GM19395 (cell line): ENCODE measurements around the gene TENM3.

ENCODE experiments used
- ATAC-seq: cut with Tn5 transposase; IDR thresholded peaks from one replicate; pipeline ENCODE4 v1.9.1; 2021; ENCODE audit warnings: mild to moderate bottlenecking, moderate library complexity; ENCODE audit not compliant: unreplicated experiment

Gene TENM3

DNA sequence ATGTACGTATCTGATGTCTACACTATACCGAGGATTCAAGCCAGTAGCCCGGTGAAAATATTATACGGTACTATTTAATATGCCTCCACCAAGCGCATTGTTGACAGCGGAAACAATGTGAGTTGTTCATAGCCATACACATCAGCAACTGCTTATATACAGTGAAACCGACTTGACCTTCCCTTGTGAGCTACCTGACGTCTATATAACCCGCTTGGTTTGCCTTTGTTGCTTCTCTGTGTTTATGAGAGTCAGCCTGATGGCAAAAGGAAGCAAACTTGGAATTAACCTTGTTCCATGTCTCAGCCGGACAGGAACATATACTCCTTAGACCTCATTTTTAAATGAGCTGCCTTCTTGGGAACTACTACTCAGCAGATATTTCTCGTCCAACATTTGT is 462.2 kb downstream of the TENM3 start:
- no peak for ATAC-seq

DNA sequence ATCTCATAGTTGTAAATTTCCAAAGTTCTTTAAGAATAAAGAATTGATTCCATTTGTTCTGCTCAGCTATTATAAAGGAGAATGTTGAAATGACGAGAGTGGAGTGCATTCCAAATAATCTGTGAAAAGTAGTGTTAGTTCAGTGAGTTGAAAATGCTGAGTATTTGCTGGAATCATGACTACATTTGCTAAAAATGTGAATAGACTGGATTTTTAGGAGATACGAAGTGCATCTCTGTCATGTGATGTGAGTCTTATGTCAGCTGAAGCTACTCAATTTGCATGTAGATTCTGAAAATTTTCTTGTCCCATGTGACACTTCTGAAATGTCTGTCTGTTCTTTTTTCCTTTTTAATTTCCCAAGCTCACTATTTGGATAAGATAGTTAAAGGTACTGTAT is 468.0 kb downstream of the TENM3 start:
- ATAC-seq = no peak

DNA sequence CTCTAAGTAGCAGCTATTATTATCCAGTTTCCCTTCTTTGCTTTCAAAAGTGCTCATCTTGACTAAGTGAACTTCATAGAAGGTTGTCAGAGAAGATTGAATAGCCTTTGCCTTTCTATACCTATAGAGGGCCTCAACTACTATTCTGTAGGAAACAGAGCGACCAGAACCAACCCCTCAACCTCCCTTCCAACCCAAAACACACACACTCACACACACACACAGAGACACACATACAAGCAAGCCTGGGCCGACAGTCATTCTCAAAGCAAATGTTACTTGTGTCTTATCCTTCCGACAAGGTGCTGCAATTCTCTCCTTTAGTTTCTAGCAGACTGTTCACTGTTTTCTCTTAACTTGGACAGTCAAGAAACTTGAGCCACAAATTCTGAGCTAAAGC is 472.3 kb downstream of the TENM3 start:
- ATAC-seq = no peak

DNA sequence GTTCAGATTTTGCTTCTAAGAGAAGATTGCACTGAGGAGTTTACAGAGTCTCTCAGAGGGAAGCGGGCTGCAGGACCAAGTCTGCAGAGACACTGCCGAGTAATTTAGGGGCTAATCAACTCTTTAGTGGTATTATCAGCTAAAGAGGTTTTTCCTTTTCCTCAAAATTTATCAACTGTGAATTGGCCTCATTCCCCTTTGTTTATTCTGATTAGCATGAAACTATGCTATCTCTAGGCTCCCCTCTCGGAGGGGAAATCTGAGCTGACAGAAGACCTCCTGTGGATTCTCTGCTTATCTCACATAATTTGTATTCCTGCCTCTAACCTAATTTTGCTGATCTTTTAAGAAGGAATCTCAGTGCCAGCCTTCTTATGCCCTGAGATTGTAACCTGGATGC is 473.0 kb downstream of the TENM3 start:
- ATAC-seq = no peak

DNA sequence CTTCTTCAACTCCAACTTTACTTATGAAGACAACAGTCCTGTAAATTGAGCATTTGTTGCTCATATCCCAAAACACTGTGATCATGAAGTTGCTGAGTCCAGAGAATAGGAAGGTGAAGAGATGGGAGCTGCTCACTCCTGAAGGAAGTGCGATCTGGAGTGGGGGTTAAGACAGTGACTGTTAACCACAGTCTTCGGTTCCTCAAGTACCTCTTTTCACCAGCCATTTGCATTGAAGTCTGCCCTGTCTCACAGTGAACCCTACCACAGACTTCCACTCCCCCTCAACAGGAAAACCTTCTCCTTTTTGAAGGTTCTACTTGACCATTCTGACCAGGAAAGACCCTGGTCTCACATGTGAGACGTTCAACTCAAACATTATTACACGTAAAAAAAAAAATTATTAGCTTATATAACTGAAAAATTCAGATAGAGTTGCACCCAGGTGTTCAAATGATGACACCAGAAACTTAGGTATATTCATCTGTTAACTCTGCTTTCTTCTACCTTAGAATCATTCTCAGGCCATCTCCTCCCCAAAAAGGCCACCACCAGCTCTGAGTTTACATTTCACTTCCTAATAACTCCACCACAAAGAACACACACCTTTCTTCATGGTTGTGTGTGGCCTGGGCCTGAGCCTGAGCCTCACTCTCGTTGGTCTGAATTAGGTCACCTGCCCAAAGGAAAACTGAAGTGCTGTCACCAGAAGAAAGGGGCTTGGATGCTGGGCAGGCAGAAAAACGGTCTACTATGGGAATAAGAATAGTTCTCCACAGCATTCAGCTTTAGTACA is 474.8 kb downstream of the TENM3 start:
- ATAC-seq = peak; percentile 90

- ATAC-seq = no peak
Observed at GRCh38 chr4:182724414-182724813, 481.2 kb downstream of the TENM3 start.

DNA sequence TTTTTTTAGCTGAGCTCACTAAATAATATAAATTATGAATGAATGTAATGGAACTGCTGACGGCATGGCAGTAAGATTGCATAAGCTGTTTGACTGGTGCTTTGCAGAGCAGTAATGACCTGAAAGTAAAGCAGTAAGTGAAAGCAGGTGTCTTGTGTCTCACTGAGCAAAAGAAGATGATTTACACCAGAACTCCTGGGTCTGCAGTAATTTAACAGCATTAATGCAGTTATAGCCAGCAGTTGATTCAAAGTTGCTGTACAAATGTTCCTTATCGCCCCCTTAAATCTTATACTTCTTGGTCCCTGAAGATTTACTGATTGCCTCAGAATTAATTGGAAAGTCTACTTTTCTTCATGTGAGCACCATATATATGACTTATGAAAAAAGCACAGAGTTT is 486.3 kb downstream of the TENM3 start:
- no peak for ATAC-seq

- ATAC-seq = no peak
Observed at GRCh38 chr4:182730791-182731190, 487.6 kb downstream of the TENM3 start.

DNA sequence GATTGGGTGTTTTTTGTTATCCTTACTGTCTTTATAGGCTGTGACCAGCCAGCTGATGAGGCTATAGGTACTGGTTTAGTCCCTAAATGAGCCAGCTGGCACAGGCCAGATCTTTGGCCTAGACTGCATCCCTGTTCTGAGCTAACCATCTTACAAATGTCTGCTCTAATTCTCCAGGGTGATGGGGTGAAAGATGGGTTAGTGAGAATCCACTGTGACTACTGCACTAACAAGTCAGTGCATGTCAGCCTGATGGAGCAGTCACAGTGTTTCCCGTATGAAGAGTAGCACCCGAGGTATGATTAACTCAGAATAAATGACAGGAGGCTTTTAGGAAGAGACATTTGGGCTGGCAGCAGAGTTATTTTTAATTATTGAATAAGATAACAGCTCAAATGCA is 493.0 kb downstream of the TENM3 start:
- ATAC-seq = no peak

- ATAC-seq = no peak
Observed at GRCh38 chr4:182738283-182739047, 495.3 kb downstream of the TENM3 start.

GRCh38 chr4:182740256-182740655 is 497.1 kb downstream of the TENM3 start:
- ATAC-seq = no peak

- no peak for ATAC-seq
Observed at GRCh38 chr4:182741054-182741453, 497.9 kb downstream of the TENM3 start.

GRCh38 chr4:182741914-182742313 is 498.7 kb downstream of the TENM3 start:
- ATAC-seq = no peak

GRCh38 chr4:182743815-182744214 is 500.6 kb downstream of the TENM3 start:
- no peak for ATAC-seq

DNA sequence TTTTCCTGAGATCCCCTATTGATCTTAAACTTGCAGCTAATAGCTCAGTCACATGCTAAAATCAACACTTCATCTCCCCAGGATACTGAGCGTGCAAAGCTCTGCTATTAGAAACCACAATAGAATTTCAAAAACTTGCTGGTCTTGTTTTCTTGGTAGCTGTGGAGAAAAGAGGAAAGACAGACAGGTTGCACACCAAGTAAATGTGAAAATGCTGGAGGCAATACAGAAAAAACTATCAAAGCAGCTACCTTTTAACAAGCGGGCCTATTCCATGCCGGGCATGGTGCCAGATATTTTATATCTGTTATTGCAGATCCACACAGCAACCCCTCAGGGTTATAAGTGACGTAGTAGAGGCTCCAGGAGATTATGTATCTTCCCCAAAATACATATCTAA is 502.0 kb downstream of the TENM3 start:
- ATAC-seq = no peak

GRCh38 chr4:182746876-182747275 is 503.7 kb downstream of the TENM3 start:
- ATAC-seq = no peak

DNA sequence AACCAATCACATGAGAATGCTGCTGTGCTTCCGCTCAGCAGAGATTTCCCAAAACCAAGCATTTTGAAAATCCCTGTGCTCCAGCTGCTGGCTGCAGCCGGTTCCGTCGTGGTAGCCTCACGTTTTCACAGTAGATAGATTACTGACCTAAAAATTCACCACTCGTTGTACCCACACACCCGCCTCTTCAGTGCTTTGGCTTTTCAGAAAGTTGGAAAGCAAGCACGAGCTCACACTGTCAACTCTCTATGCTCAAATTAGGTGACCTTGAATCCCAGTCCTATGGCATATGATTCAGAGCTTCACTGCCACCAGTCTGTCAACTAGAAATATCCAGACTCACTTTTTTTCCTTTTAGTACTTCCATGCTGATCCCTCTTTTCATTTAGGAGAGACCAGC is 505.1 kb downstream of the TENM3 start:
- no peak for ATAC-seq

DNA sequence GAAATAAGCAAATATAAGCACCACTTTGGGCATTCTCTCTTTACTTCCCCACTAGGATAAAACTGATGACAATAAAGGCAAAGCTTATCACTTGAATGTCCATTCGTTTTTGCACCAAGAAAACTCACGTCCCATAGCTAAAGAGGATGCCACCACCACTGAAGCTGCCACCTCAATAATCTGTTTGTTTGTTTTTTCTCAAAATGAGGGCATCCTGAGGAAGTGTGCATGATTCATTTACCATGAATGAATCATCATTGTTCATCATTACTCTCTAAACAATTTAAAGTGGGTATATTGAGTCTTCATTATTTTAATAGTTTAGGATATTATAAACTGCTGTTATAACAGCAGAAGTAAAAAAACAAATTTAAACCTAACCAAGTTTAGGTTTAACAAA is 505.7 kb downstream of the TENM3 start:
- ATAC-seq = no peak

DNA sequence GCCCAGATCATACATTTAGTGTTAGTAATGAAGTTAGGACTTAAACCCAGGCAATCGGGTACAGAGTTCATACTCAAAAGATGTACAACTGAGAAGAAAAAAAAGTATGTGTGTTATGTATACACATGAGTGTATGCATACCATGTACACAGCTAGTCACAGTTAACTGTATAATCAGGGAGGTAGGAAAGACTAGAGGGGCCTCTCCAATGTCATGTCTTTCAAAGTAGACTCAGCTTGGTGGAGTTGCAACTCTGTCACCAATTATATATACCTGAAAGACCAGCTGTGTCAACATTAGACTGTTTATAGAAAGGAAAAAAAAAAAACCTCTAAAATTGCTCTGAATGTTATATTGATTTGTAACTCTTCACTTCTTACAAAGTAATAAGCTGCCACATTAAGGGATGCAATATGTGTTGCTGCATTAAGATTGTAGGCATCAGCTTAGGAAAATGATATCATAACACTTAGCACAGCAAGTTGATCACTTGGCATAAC is 506.5 kb downstream of the TENM3 start:
- ATAC-seq = no peak

- ATAC-seq = no peak
Observed at GRCh38 chr4:182752158-182752910, 509.1 kb downstream of the TENM3 start.

GRCh38 chr4:182754895-182755294 is 511.7 kb downstream of the TENM3 start:
- ATAC-seq = no peak
